Liver (tissue), 3 donors: ENCODE data around the gene LGALS7.

Source experiments
- CTCF ChIP-seq: fragments of 150-350 bp; IDR thresholded peaks from 2 replicates; pipeline ENCODE4 v1.5.1; 2017; ENCODE audit warnings: improper control_type of control experiment, low read depth, low read length; ENCODE audit not compliant: missing input control
- GABPA ChIP-seq, 2 donors: IDR thresholded peaks in 1 of 2; conservative IDR thresholded peaks in 1 of 2; 2 replicates each; pipeline ENCODE4 v1.6.1; 2016; ENCODE audit warnings: antibody characterized with exemption in 2 of 2, mild to moderate bottlenecking in 1 of 2, moderate library complexity in 1 of 2
- HNF4G ChIP-seq: IDR thresholded peaks from 2 replicates; pipeline ENCODE4 v1.6.1; 2016; ENCODE audit warnings: antibody characterized with exemption
- RAD21 ChIP-seq, 2 donors: IDR thresholded peaks; 2 replicates each; pipeline ENCODE4 v1.6.1; 2016; ENCODE audit warnings: antibody characterized with exemption in 2 of 2, mild to moderate bottlenecking in 2 of 2
- TF ChIP-seq, protein P1 (sequence below): IDR thresholded peaks from 2 replicates; pipeline ENCODE4 v1.6.1; 2016; ENCODE audit warnings: antibody characterized with exemption
- TF ChIP-seq, protein P2 (sequence below): IDR thresholded peaks from 2 replicates; pipeline ENCODE4 v1.6.1; 2016; ENCODE audit warnings: antibody characterized with exemption, mild to moderate bottlenecking
- donor health status: healthy.
- donor health status: healthy.

- no peak for TF ChIP-seq CTCF
- TF ChIP-seq RAD21 (IDR thresholded peaks at IDR 0.05), result no peak
- TF ChIP-seq, protein P1, sequence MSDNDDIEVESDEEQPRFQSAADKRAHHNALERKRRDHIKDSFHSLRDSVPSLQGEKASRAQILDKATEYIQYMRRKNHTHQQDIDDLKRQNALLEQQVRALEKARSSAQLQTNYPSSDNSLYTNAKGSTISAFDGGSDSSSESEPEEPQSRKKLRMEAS, result no peak
- TF ChIP-seq, protein P2, sequence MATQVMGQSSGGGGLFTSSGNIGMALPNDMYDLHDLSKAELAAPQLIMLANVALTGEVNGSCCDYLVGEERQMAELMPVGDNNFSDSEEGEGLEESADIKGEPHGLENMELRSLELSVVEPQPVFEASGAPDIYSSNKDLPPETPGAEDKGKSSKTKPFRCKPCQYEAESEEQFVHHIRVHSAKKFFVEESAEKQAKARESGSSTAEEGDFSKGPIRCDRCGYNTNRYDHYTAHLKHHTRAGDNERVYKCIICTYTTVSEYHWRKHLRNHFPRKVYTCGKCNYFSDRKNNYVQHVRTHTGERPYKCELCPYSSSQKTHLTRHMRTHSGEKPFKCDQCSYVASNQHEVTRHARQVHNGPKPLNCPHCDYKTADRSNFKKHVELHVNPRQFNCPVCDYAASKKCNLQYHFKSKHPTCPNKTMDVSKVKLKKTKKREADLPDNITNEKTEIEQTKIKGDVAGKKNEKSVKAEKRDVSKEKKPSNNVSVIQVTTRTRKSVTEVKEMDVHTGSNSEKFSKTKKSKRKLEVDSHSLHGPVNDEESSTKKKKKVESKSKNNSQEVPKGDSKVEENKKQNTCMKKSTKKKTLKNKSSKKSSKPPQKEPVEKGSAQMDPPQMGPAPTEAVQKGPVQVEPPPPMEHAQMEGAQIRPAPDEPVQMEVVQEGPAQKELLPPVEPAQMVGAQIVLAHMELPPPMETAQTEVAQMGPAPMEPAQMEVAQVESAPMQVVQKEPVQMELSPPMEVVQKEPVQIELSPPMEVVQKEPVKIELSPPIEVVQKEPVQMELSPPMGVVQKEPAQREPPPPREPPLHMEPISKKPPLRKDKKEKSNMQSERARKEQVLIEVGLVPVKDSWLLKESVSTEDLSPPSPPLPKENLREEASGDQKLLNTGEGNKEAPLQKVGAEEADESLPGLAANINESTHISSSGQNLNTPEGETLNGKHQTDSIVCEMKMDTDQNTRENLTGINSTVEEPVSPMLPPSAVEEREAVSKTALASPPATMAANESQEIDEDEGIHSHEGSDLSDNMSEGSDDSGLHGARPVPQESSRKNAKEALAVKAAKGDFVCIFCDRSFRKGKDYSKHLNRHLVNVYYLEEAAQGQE, result no peak
- no peak for TF ChIP-seq GABPA (IDR thresholded peaks at IDR 0.05 in 1 of 2, conservative IDR thresholded peaks at IDR 0.05 in 1 of 2)
- TF ChIP-seq HNF4G, result no peak
These were observed at the start of gene LGALS7 for GRCh38 chr19:38773469-38774177.
